Fibroblast of villous mesenchyme (primary cell): Measurements from ENCODE around the gene PAK1IP1. TPM values are rescaled to one million over a fixed set of nuclear protein-coding genes. Genes with fewer than 3 reads are reported as not detected.
"Not testable (repeated sequence)": the region's sequence is repeated elsewhere in the genome, so short reads cannot be mapped to it uniquely, and the experiment has no call there.

Source experiments
- DNase-seq: peaks from one replicate; pipeline ENCODE4 v3.0.0-alpha.2; 2010; ENCODE audit warnings: low read depth
- H3K4me3 ChIP-seq: 2 replicates; pipeline ENCODE4 v1.5.1; 2011; ENCODE audit warnings: low read depth, mild to moderate bottlenecking, low read length
- total RNA-seq: library from RNA; depleted of rRNA; stranded (reverse); fragments of >200 nt; gene quantifications from 2 replicates; pipeline ENCODE4 v1.2.3, GENCODE V29; 2012
- TF ChIP-seq, protein P1 (sequence below): IDR thresholded peaks from 2 replicates; pipeline ENCODE4 v1.5.1; 2012; ENCODE audit warnings: low read depth, mild to moderate bottlenecking, low read length; ENCODE audit not compliant: insufficient read depth

Gene PAK1IP1
- total RNA-seq, 1 donor, result 25.5 TPM

DNA sequence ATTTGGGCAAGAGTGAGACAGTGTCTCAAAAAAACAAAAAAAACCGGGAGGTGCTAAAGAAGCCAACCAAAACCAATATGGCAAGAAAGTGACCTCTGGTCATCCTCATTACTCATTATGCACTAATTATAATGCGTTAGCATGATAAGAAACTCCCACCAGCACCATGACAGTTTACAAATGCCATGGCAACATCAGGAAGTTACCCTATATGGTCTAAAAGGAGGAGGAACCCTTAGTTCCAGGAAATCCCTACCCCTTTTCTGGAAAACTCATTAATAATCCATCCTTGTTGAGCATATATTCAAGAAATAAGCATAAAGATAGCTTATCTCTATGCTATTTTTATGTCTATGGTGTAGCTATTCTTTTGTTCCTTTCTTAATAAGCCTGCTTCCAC is 32.0 kb upstream of the PAK1IP1 start:
- DNase-seq, result no peak
- H3K4me3 ChIP-seq, result no peak overlapping the region
- TF ChIP-seq, protein P1, sequence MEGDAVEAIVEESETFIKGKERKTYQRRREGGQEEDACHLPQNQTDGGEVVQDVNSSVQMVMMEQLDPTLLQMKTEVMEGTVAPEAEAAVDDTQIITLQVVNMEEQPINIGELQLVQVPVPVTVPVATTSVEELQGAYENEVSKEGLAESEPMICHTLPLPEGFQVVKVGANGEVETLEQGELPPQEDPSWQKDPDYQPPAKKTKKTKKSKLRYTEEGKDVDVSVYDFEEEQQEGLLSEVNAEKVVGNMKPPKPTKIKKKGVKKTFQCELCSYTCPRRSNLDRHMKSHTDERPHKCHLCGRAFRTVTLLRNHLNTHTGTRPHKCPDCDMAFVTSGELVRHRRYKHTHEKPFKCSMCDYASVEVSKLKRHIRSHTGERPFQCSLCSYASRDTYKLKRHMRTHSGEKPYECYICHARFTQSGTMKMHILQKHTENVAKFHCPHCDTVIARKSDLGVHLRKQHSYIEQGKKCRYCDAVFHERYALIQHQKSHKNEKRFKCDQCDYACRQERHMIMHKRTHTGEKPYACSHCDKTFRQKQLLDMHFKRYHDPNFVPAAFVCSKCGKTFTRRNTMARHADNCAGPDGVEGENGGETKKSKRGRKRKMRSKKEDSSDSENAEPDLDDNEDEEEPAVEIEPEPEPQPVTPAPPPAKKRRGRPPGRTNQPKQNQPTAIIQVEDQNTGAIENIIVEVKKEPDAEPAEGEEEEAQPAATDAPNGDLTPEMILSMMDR, result no peak

DNA sequence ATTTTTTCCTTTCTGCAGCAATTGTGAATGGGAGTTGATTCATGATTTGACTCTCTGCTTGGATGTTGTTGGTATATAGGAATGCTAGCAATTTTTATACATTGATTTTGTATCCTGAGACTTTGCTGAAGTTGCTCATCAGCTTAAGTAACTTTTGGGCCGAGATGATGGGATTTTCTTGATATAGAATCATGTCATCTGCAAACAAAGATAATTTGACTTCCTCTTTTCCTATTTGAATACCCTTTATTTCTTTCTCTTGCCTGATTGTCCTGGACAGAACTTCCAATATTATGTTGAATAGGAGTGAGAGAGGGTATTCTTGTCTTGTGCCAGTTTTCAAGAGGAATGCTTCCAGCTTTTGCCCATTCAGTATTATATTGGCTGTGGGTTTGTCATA is 29.2 kb upstream of the PAK1IP1 start:
- H3K4me3 ChIP-seq, DNase-seq: not testable (repeated sequence)

DNA sequence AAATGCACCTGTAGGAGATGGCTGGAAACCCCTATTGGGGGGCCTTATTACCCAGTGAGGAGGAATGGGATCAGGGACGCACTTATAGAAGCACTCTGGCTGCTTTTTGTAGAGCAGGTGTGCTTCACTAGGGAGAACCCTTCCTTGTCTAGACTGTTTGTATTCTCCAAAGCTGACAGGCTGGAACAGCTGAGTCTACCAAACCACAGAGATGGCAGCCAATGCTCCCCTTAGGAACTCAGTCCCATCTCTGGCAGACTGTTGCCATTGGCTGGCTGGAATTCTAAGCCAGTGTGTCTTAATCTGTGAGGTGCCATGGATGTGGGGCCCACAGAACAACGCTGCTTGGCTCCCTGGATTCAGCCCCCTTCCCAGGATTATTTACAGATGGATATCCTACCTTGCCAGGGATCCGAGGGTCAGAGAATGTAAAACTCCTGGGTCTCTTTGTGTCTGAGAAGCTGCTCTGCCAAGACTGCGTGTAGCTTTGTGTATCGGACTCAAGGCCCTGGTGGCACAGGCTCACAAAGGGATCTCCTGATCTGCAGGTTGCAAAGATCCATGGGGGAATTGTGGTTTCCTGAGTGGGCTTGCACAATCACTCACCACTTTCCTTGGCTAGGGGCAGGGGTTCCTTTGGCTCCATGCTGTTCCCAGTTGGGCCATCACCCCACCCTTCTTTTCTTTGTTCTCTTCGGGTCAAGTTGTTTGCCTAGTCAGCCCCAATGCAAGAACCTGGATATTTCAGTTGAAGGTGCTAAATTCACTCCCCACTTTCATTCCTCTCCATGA is 26.4 kb upstream of the PAK1IP1 start:
- no peak overlapping the region for H3K4me3 ChIP-seq
- no peak for DNase-seq
- TF ChIP-seq, protein P1, result no peak

DNA sequence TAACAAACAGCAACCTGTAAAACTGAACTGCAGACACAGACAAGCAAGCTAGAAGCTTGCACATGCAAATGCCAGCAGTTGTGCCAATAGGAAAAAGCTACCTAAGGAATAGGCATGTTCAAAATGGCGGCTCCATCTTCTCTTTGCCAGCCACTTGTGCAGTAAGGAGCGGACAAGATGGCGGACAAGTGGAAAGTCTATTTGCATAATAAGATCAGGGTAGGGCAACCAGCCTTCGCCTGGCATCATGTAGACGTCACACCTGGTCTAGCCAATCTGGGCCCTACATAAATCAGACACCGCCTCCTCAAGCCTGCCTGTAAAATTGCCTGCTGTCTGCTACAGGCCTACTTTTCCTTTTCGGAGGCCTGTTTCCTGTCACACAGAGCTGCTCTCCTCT is 18.4 kb upstream of the PAK1IP1 start:
- no peak overlapping the region for H3K4me3 ChIP-seq
- TF ChIP-seq, protein P1, result no peak

DNA sequence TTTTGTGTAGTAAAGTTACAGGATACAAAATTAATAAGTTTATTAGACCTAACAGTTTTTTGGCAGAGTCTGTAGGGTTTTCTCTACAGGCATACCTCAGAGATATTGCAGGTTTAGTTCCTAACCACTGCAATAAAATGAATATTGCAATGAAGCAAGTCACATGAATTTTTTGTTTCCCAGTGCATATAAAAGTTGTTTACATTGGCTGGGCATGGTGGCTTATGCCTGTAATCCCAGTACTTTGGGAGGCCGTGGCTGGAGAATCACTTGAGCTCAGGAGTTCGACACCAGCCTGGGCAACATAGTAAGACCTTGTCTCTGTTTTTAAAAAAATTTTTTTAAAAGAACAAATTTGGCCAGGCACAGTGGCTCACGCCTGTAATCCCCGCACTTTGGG is 16.3 kb upstream of the PAK1IP1 start:
- no peak overlapping the region for H3K4me3 ChIP-seq
- TF ChIP-seq, protein P1, result no peak
- no peak for DNase-seq

More for the DNA sequence above, 18.4 kb upstream of the PAK1IP1 start:
- DNase-seq, result no peak

DNA sequence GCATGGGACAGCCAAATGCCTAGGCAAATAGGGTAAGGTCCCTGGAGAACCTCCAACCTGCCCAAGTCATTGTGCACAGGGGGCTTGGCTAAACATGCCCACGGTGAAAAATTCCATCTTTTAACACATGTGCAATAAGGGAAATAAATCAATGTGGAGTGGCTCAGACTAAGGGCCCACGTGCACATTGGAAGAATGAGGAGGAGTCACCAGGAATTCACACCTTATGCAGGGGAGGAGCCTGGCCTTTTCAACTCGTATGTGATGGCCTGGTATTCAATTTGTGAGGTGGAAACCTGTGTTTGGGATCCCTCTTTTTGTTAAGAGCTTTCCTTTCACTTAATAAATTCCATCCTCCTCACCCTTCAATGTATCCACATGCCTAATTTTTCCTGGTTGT is 13.0 kb upstream of the PAK1IP1 start:
- no peak overlapping the region for H3K4me3 ChIP-seq
- DNase-seq, result no peak
- TF ChIP-seq, protein P1, result no peak

DNA sequence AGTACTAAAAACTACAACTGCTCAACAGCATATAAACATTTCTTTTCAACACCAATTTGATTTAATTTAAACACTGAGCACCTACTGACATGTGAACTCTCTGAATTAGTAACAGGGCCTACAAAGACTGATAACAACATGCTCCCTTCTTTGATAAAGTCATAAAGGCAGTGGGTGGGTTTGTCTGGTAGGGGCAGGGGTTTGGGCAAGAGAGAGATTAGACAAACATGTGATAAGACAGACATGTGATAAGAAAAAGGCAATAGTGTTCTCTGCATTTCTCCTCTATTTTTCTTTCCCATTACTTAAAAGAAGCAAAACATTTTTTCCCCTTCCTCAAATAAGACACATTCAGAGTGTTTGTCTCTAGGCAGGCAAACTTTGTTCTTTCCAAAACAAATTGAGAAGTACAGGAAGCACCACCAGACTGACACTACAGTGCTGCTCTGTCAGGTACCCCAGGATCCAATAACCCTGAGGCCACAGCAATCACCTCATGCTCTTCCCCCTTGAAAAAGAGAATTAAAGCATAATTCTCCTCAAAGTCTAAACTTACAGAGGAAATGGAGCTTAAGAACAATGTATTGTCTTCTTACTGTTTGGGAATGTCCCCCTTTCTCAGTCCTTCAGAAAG is 12.3 kb upstream of the PAK1IP1 start:
- TF ChIP-seq, protein P1, result no peak
- H3K4me3 ChIP-seq, result no peak overlapping the region
- DNase-seq, result no peak
